C4-2B (cell line): ENCODE measurements around the gene CCDC92B.

Source experiments
- CTCF ChIP-seq: fragments of 450-650 bp; conservative IDR thresholded peaks from 2 replicates; pipeline ENCODE4 v1.5.1; 2017; ENCODE audit warnings: mild to moderate bottlenecking
- ZFX ChIP-seq: fragments of 450-650 bp; IDR thresholded peaks from 2 replicates; pipeline ENCODE4 v1.6.1; 2017

GRCh38 chr17:2782055-2782454 lies 32.6 kb upstream of the CCDC92B start:
- TF ChIP-seq CTCF = no peak
- TF ChIP-seq ZFX = no peak
